C4-2B (cell line): Measurements from ENCODE around the gene MED13L.

Experiments
- ZFX ChIP-seq: fragments of 450-650 bp; IDR thresholded peaks from 2 replicates; pipeline ENCODE4 v1.6.1; 2017
- TF ChIP-seq, protein P1 (sequence below): fragments of 450-650 bp; conservative IDR thresholded peaks from 2 replicates; pipeline ENCODE4 v1.5.1; 2017; ENCODE audit warnings: mild to moderate bottlenecking

- TF ChIP-seq, protein P1, sequence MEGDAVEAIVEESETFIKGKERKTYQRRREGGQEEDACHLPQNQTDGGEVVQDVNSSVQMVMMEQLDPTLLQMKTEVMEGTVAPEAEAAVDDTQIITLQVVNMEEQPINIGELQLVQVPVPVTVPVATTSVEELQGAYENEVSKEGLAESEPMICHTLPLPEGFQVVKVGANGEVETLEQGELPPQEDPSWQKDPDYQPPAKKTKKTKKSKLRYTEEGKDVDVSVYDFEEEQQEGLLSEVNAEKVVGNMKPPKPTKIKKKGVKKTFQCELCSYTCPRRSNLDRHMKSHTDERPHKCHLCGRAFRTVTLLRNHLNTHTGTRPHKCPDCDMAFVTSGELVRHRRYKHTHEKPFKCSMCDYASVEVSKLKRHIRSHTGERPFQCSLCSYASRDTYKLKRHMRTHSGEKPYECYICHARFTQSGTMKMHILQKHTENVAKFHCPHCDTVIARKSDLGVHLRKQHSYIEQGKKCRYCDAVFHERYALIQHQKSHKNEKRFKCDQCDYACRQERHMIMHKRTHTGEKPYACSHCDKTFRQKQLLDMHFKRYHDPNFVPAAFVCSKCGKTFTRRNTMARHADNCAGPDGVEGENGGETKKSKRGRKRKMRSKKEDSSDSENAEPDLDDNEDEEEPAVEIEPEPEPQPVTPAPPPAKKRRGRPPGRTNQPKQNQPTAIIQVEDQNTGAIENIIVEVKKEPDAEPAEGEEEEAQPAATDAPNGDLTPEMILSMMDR = no peak
- TF ChIP-seq ZFX = no peak
These were observed 30.1 kb downstream of the MED13L start for GRCh38 chr12:116247377-116247776.
